Osteocyte (in vitro differentiated cells): Measurements from ENCODE around the gene ACACA. TPM values are rescaled to one million over a fixed set of nuclear protein-coding genes. Genes with fewer than 3 reads are reported as not detected.

ENCODE experiments used
- DNase-seq: peaks from one replicate; pipeline ENCODE4 v3.0.0; 2021; ENCODE audit warnings: mixed read lengths; ENCODE audit not compliant: unreplicated experiment; ENCODE audit errors: extremely low spot score
- H3K27ac Mint-ChIP-seq: one replicate; pipeline ENCODE4 v1.8.0; 2021; ENCODE audit warnings: mild to moderate bottlenecking, mixed read lengths; ENCODE audit not compliant: unreplicated experiment
- H3K27me3 Mint-ChIP-seq: one replicate; pipeline ENCODE4 v1.8.0; 2021; ENCODE audit warnings: mixed read lengths; ENCODE audit not compliant: unreplicated experiment
- H3K36me3 Mint-ChIP-seq: one replicate; pipeline ENCODE4 v1.8.0; 2021; ENCODE audit warnings: mixed read lengths; ENCODE audit not compliant: unreplicated experiment
- H3K4me1 Mint-ChIP-seq: one replicate; pipeline ENCODE4 v1.8.0; 2021; ENCODE audit warnings: mixed read lengths; ENCODE audit not compliant: unreplicated experiment
- H3K4me3 Mint-ChIP-seq: one replicate; pipeline ENCODE4 v1.8.0; 2021; ENCODE audit warnings: mild to moderate bottlenecking, moderate library complexity, mixed read lengths; ENCODE audit not compliant: unreplicated experiment
- H3K9me3 Mint-ChIP-seq: one replicate; pipeline ENCODE4 v1.8.0; 2021; ENCODE audit warnings: mixed read lengths; ENCODE audit not compliant: unreplicated experiment
- total RNA-seq: library from RNA; stranded (reverse); gene quantifications from 2 replicates; pipeline ENCODE4 v1.2.1, GENCODE V29; 2021
- TF ChIP-seq, protein P1 (sequence below): fragments of 200-600 bp; sonication (generic); IDR thresholded peaks from 2 replicates; pipeline ENCODE4 v1.5.0; 2021; ENCODE audit warnings: antibody characterized with exemption, mild to moderate bottlenecking, moderate library complexity

The ACACA gene
- total RNA-seq, 1 donor from 2014 or later, result 63.5 TPM

- Mint-ChIP-seq H3K4me3 (no peak overlapping the region), H3K36me3 (peaks cover 13% of the 10 kb centered on the region), H3K9me3 (no peaks in the 10 kb centered on the region), H3K27ac (no peak overlapping the region), H3K4me1 (peaks cover 16% of the 10 kb centered on the region), H3K27me3 (no peaks in the 10 kb centered on the region)
- no peak for DNase-seq
- TF ChIP-seq, protein P1, sequence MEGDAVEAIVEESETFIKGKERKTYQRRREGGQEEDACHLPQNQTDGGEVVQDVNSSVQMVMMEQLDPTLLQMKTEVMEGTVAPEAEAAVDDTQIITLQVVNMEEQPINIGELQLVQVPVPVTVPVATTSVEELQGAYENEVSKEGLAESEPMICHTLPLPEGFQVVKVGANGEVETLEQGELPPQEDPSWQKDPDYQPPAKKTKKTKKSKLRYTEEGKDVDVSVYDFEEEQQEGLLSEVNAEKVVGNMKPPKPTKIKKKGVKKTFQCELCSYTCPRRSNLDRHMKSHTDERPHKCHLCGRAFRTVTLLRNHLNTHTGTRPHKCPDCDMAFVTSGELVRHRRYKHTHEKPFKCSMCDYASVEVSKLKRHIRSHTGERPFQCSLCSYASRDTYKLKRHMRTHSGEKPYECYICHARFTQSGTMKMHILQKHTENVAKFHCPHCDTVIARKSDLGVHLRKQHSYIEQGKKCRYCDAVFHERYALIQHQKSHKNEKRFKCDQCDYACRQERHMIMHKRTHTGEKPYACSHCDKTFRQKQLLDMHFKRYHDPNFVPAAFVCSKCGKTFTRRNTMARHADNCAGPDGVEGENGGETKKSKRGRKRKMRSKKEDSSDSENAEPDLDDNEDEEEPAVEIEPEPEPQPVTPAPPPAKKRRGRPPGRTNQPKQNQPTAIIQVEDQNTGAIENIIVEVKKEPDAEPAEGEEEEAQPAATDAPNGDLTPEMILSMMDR, result no peak
These were observed 272.6 kb downstream of the ACACA start for GRCh38 chr17:37134050-37134449.

- Mint-ChIP-seq H3K9me3 (no peaks in the 10 kb centered on the region), H3K4me1 (peaks cover 16% of the 10 kb centered on the region), H3K27ac (no peak overlapping the region), H3K36me3 (peaks cover 11% of the 10 kb centered on the region), H3K4me3 (no peak overlapping the region), H3K27me3 (no peaks in the 10 kb centered on the region)
- DNase-seq, result no peak
- TF ChIP-seq, protein P1, result no peak
These were observed 273.5 kb downstream of the ACACA start for GRCh38 chr17:37133136-37133535.

DNA sequence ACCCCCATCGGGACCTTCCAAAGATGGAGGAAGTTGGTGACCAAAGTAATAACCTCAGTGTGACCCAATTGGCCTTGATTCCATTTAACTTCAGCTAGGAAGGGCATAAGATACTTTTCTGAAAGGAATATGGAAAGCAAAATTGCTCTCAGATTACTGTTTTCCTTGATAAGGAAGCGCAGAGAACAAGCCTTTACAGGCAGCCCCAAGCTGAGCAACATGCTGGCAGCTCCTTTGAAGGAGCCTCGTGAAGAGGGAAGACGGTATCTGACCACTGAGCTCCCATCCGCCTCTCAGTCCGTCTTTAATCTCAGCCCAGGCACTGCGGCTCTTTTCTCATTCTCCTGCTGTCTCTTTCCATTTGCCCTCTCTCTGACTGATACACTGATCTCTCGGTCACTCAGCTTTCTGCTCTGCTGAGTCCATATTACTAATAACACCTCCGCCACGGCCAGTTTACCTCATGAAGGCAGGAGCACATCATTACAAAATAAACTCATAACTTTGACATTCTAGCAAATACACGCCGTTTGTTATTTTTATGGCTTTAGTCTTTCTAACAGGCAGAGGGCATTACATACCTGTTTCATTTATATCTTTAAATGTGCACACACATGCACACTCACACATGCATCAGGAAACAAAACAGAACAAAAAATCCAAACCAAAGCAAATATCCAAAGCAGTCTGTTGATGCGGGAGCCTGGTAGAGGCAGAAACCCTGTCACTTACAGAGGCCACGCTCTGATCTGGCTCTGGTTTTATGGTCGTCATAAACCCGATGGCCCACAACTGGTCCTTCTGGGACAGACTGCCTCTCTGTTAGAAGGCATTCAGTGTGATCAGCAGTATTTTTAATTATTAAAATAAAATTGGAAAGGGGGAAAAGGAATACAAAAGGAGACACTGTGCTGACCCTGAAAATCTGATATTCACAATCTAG, 274.7 kb downstream of the ACACA start:
- H3K27me3 Mint-ChIP-seq, result no peaks in the 10 kb centered on the region
- no peaks in the 10 kb centered on the region for H3K9me3 Mint-ChIP-seq
- H3K27ac Mint-ChIP-seq, result no peak overlapping the region

DNA sequence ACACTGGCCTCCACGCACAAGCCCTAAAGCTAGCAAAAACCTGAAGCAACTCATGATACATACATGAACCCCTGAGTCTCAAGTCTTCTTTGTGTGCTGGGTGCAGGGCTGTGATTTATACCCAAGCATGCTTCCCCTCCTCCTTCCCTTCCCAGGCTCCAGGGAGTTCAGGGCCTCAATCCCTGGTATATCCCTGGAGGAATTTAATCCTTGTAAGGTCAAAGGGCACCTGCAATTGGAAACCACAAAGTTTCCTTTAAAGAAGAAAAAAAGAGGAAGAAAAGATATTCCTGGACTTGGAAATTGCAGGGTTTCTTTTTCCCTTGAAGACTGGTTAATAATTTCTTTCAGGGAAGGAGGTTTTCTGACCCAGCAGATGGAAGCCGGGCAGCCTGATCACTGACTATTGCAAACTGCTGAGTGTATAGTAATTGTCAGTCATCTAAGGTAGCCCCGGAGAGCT, 275.6 kb downstream of the ACACA start:
- no peak for DNase-seq
- Mint-ChIP-seq H3K27ac (no peak overlapping the region), H3K4me3 (no peak overlapping the region), H3K36me3 (peaks cover 14% of the 10 kb centered on the region), H3K9me3 (no peaks in the 10 kb centered on the region), H3K27me3 (no peaks in the 10 kb centered on the region), H3K4me1 (peaks cover 16% of the 10 kb centered on the region)
- TF ChIP-seq, protein P1, result no peak

More for the DNA sequence above, 274.7 kb downstream of the ACACA start:
- Mint-ChIP-seq H3K36me3 (peaks cover 14% of the 10 kb centered on the region), H3K4me1 (peaks cover 16% of the 10 kb centered on the region), H3K4me3 (no peak overlapping the region)
- TF ChIP-seq, protein P1, result no peak
- no peak for DNase-seq

DNA sequence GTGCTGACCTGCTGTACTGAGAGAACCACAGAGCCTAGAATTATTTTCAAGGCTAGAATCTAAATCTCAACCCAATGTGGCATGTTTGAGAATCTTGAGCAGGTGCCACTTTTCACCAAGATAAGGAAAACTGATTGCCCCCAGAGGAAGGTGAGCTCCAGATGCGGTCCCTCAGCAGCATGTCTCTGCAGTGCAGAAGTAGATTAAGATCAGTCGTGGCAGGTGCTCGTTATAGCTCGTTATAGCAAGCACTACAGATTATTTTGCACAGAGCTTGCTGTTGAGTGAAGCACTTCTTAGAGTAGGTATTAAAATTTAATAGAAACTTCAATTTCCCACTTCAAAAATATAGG, 281.8 kb downstream of the ACACA start:
- Mint-ChIP-seq H3K36me3 (peaks cover 38% of the 10 kb centered on the region), H3K27me3 (no peaks in the 10 kb centered on the region), H3K4me3 (no peak overlapping the region), H3K9me3 (no peaks in the 10 kb centered on the region), H3K27ac (no peak overlapping the region), H3K4me1 (peaks cover 4% of the 10 kb centered on the region)
- TF ChIP-seq, protein P1, result no peak
- no peak for DNase-seq
